GM10847 (cell line): Measurements from ENCODE around the gene COTL1.
A peak's percentile ranks its signal among the peaks of the same experiment; 100 is the strongest.

Experiments used
- POLR2A ChIP-seq: IDR thresholded peaks from 2 replicates; pipeline ENCODE4 v1.6.1; 2011; ENCODE audit not compliant: insufficient read length; ENCODE audit errors: extremely low read depth

The COTL1 gene

GRCh38 chr16:84617791-84618580 is at the start of gene COTL1:
TSS of gene COTL1 (minus strand) at chr16:84618078. CDS start at chr16:84617914, 164 bp downstream.
- TF ChIP-seq POLR2A, result peak; percentile 85

GRCh38 chr16:84665843-84666242 is 48.0 kb upstream of the COTL1 start:
- TF ChIP-seq POLR2A, result no peak

GRCh38 chr16:84665359-84665758 is 47.5 kb upstream of the COTL1 start:
- TF ChIP-seq POLR2A, result no peak

GRCh38 chr16:84663433-84664101 is 45.7 kb upstream of the COTL1 start:
- TF ChIP-seq POLR2A, result no peak

GRCh38 chr16:84662471-84662870 is 44.6 kb upstream of the COTL1 start:
- TF ChIP-seq POLR2A, result no peak

GRCh38 chr16:84661418-84662060 is 43.7 kb upstream of the COTL1 start:
- TF ChIP-seq POLR2A, result no peak

- TF ChIP-seq POLR2A, result no peak
These were observed 43.1 kb upstream of the COTL1 start for GRCh38 chr16:84660973-84661372.

- no peak for TF ChIP-seq POLR2A
These were observed 41.9 kb upstream of the COTL1 start for GRCh38 chr16:84659656-84660300.

- no peak for TF ChIP-seq POLR2A
These were observed 40.8 kb upstream of the COTL1 start for GRCh38 chr16:84658690-84659089.

GRCh38 chr16:84657229-84657837 is 39.5 kb upstream of the COTL1 start:
- TF ChIP-seq POLR2A, result no peak

- no peak for TF ChIP-seq POLR2A
These were observed 38.8 kb upstream of the COTL1 start for GRCh38 chr16:84656649-84657048.

- TF ChIP-seq POLR2A, result no peak
These were observed 37.1 kb upstream of the COTL1 start for GRCh38 chr16:84654998-84655397.

- no peak for TF ChIP-seq POLR2A
These were observed 36.4 kb upstream of the COTL1 start for GRCh38 chr16:84654238-84654637.

- TF ChIP-seq POLR2A, result no peak
These were observed 34.7 kb upstream of the COTL1 start for GRCh38 chr16:84652566-84652965.
